Fibroblast of skin of back (primary cell): ENCODE results near the gene MELTF.

Experiments
- DNase-seq: peaks from one replicate; pipeline ENCODE4 v3.0.0-alpha.2; 2013

The MELTF gene

GRCh38 chr3:196967412-196968232 is 62.0 kb downstream of the MELTF start:
- no peak for DNase-seq

GRCh38 chr3:196966526-196967401 is 62.9 kb downstream of the MELTF start:
- DNase-seq = no peak

- DNase-seq = no peak
These were observed 63.8 kb downstream of the MELTF start for GRCh38 chr3:196965804-196966173.

GRCh38 chr3:196965112-196965803 is 64.4 kb downstream of the MELTF start:
- no peak for DNase-seq

- DNase-seq = no peak
These were observed 66.0 kb downstream of the MELTF start for GRCh38 chr3:196963631-196963953.

- no peak for DNase-seq
These were observed 66.5 kb downstream of the MELTF start for GRCh38 chr3:196962930-196963630.

GRCh38 chr3:196962108-196962929 is 67.3 kb downstream of the MELTF start:
- no peak for DNase-seq

GRCh38 chr3:196954832-196955231 is 74.8 kb downstream of the MELTF start:
- no peak for DNase-seq
